Activated CD4-positive, alpha-beta T cell treated with anti-CD3 and anti-CD28 coated beads, Interleukin-2, amount 50 U/mL, for 1 hour (primary cell): Measurements from ENCODE around the gene TSSK2.

ENCODE experiments used
- DNase-seq: peaks from one replicate; pipeline ENCODE4 v3.0.0-alpha.2; 2020

Gene TSSK2

DNA sequence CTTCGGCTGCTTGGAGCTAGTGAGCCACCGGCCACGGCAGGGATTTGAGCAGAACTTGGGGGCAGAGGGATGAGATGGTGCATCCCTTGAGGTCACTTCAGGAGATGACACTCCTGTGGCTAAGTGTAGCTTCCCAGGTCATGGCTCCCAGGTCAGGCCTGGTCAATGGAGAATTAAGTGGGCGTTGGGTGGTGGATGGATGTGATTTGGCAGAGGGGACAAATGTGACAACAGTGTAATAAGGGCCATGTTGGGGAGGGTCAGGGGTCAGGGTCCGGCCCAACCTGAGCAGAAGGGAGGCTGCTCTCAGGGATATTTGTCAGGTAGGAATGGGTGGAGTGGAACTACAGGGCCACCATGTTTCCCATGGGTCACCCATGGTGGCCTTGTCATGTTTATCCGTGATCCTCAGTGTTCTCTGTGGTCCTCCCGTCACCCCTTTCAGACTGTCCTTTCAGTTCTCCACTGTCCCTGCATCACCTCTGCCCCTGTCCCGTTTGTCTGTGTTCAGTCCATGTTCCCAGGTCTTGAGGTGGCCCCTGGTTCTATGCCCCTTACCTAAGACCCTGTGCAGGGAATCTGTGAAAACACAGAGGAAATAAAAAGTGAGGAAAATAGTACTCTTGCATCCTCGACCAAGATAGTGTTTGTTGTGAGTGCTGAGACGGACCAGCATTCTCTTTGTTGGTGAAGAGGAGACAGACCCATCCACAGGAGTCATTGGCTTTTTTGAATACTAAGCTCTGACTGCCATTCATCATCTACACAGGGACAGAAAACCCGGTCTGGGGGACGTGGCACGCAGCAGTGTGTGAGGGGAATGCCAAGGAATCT lies 41.3 kb downstream of the TSSK2 start:
- DNase-seq: no peak

DNA sequence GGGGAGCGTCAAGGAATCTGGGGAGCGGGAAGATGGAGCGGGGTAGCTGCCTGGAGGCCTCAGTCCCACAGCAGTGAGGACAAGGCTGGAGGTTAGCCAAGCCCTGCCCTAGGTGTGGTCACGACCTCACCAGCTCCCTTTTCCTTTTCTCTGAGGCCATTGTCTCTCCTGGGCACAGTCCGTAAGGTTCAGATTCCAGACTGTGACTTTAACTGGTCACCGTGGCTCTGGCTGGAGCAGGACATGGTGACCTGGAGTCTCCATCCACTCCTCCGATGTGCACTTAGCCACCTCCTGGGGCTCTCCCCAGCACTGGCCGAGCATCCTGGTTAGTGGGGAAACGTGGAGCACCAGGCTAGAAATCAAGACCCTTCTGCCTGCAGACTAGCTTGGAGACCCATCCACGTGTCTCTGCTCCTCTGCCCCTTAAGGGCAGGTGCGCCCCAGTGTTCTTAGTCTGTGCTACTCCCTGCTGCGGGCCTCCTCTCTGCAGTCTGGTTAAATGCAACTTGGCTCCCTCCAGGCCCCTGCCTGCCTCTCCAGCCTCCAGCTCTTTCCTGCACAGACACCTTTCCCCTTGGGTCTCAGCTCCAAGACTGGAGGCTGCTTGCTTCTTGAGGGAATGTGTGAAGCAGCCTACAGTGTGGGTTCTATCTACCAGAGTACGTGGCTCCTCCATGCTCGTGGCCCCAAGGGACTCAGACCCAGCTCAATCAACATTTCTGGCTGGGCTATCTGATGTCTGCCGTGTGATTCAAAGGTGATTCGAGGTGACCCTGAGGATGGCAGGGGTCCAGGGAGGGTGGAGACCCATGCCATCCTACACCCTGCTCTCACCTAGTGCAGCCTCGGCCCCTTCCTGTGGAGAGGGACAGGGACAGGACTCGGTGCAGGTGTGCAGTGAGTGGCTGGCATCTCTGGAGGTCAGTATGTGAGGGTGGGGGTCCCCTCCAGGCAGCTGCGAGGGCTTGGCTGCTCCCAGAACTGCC lies 42.2 kb downstream of the TSSK2 start:
- no peak for DNase-seq

DNA sequence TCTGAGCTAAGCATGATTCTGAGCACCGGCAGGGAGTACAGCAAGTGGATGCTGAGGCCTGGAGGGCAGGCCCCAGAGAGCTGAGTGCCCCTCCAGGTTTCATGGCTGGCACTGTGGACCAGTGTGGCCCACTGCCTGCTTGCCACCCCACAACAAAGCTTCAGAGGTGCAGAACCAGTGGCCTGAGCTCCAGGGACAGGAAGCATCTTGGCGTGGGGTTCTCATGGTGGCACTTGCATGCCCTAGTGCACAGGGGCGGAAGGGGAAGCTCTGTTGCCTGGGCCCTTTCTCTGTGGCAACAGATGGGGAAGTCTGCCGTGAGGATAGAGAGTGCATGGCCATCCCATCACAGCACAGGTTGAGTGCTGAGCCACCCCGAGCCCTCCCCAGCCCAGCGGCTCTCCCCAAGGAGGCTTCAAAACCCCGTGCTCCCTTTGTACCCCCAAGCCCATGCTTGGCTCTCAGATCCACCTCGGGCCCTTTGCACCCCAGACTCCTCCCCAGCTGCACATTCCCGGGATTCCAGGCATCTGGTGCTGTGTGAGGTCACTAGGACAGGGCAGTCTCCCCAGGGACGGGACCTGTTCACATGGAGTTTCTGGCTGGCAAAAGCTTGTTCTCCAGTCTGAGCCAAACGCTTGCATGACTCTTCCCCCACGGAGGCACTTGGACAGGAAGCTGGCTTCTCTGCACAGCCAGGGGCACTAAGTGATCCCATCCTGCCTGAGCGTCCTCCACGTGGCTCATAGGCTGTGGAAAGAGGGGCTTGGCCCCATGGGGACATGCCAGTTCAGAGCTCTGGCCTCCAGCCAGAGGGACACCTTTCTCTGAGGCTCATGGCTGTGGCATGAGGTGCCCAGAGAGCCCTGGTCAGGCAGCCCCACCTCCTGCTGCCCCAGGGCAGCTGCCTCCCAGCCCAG lies 43.3 kb downstream of the TSSK2 start:
- DNase-seq: no peak

DNA sequence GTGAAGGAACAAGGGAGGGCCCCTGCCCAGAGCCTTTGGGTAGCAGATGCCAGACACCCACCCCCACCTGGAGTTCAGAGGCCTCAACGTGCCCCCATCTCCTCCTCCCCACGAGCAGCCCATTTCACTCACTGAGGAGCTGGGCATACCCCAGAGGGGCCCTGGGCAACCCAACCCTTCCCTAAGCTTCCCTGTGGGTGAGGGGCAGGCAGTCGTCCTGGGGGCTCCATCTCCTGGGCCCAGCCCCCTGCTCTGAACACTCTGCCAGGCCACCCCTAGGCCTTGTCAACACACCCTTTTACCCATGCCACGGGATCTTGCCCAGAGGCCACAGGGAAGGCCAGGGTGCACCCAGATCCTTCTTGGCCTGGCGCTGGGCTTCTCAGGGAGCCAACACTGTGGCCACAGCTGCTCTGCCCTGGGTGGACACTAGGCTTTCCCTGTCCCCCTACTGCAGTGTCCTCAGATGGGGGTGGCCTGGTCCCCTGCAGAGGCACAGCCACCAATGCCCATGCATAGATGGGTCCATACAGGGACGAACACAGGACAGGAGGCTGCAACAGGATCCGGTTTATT lies 44.0 kb downstream of the TSSK2 start:
- DNase-seq: no peak

DNA sequence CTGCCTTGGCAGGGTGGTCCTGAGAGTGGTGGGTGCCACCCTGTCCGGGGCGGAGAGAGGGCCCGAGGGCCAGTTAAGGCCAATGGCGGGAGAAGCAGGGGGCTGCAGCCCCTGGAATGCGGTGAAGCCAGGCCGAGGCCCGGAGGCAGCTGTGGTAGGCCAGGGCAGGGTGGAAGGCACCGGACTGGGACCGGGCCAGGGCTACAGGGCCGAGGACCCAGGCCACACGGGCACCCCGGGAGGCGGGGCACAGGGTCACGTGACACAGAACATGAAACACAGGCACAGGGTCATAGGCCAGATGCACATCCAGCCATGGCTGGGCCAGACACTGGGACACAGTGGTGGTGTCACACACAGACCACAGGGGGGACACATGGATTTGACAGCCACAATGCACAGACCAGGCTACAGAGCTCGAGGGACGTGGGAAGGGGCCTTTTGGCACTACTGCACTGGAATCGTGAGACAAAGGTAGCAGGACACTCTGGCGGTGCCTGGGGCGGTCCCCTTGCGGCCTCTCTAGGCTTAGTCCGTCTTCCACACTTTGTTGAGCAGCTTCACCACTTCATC lies 44.6 kb downstream of the TSSK2 start:
- no peak for DNase-seq

DNA sequence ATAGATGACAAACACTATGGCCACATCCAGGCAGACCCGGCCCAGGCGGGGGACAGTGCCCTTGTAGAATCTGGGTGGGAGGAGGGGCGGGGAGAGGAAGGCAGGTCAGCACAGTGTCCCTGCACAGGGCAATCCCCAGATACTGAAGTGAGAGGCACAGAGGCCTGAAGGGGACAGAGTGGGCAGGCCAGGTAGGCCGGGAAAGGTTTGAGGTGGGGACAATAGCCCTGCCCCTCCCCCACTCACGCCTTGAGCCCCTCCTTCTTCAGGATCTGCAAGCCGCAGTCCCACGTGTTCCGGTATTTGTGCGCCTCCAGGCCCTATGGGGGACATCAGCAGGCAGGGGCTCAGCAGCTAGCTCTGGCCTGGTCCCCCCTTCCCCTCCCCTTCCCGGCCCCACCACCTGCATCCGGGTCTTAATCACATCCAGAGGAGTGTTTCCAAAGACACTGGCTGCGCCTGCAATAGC lies 45.1 kb downstream of the TSSK2 start:
- DNase-seq: no peak

DNA sequence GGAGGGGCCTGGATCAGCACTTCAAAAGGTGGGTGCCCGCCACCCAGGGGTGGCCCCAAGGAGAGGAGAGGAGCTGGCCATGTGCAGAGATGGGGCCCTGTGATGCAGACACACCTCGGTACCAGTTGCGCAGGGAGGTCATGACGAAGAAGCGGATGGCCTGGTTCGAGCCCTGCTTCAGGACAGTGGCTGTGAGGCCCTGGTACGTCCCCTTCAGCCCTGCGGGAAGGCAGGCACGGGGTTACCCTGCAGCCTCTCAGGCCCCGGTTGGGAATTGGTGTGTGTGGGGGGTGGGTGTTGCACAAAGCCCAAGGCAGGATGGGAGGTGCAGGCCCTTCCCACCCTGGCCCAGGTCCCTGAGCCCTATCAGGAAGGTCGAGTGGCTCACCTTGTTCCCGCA lies 45.6 kb downstream of the TSSK2 start:
- no peak for DNase-seq

DNA sequence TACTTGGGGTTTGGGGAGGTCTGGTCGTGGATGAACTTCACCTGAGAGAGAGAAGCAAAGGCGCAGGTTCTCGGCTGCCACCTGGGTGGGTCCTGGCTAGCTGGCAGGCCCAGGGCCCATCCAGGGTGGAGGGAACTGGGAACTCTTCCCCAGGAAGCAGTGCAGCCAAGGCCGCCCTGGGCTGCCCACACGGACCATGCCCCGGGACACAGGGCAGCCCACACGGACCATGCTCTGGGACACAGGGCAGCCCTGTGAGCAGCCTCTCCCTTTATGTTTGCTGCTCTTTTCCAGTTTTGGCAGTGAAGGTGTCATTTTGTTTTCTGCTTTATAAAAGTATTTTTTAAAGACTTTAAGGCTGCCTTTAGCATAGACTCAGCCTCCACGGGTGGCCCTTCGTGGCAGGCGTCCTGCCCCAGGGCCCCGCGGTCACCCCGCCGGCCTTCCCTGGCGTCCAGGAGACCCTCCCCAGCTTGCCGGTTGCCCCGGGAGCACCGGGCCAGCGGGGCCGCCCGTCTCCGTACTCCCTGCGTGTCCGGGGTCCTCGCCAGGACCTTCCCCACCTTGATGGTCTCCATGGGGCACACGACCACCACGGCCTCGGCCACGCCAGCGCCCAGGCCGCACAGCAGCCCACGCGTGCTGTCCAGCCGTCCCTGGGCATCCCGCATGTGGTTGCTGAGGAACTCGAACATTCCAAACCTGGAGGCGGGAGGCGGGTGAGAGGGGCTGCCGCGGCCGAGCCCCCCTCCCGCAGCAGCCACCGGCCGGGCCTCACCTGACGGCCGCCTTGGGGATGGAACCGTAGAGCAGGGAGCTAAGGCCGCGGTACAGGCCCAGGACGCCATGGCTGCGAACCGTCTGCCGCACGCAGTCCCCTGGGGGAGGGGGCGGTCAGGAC lies 46.3 kb downstream of the TSSK2 start:
- DNase-seq: no peak

DNA sequence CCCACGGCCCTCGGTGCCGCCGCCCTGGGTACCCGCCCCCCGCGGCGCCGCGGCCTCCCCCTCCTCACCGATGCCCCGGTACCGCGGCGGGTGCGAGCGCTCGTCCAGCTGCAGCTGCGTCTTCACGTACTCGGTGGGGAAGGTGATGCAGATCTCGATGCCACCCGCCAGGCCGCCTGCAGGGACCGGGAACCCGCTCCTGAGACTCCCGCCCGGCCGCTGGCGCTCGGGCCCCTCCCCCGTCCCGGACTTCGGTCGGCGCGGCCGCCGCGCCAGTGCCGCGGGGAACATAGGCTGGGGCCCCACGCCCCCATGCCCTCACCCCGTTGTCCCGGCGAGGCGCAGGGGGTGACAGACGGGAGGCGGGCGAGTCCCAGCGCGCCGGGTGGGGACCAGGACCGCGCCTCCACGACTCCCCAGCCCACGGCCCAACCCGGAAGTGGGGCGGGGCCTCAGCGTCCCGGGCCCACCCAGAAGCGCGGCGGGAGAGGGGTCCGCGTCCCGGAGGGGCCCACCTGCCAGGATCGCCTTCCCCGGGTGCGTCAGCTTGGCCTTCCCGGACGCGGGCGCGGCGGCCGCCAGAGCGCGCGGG lies 47.1 kb downstream of the TSSK2 start:
- peak; percentile 36 for DNase-seq

DNA sequence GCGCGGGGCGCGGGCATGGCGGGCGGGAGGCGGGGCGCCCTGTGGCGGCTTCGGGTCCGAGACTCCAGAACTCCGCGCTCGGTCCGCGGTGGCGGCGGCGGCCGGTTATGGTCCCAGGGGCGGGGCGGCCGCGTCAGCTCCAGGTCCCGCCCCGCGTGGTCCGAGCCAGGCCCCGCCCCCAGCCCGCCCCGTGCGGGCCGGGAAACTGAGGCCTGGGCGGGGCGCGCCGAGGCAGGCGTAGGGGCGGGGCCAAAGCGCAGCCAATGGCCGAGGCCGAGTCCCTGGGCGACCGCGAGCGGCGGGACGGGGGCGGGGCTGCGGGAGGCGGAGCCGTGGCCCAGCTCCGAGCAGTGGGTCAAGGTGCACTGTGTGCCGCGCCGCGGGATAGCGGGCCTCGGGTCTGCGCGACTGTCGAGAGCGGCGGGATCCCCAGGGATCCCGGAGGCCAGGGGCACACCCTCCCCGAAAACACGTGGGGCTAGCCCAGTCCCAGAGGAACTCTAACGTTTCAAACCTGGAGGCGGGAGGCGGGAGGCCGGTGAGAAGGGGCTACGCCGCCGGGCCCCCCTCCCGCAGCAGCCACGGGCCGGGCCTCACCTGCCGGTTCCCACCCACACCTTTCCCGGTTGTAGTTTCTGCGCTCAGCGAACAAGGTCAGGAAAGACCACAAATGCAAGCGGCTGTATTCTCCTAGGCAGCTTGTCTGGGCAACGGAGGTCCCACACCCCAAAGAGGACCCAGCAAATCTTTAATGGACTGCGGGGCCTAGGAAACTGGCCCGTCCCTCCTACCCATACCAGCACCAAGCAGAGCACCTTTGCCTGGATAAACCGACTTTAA lies 47.8 kb downstream of the TSSK2 start, which contains the start of gene SLC25A1:
TSS of gene SLC25A1 (minus strand) at position 80 of the 840 bp plus-strand sequence. CDS start at position 17, 63 bp downstream.
- DNase-seq: peak; percentile 64

DNA sequence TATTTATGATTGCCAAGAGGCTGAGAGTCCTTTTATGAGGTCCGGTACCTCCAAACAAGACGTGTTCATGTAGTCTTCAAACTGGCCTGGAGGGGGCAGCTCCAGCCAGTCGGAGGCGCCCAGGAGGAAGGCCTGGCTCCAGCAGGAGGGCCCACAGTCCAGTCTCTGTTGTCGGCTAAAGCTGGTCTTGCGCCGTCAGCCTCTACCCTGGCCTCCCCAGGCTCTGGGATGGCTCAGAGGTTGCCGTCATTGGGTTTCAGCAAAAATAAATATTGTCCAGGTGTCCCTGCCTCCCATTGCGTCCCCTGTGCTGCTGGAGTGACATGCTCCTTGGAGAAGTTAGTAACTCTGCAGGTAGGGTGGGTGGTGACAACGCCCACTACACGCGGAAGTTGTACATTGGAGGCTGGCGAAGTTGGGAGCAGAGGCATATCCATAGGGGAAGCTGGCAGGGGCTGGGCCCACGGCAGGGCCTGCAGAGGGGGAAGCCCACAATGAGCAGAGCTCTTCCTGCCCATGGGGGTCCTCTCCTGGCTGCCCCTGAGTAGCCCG lies 48.5 kb downstream of the TSSK2 start:
- no peak for DNase-seq

DNA sequence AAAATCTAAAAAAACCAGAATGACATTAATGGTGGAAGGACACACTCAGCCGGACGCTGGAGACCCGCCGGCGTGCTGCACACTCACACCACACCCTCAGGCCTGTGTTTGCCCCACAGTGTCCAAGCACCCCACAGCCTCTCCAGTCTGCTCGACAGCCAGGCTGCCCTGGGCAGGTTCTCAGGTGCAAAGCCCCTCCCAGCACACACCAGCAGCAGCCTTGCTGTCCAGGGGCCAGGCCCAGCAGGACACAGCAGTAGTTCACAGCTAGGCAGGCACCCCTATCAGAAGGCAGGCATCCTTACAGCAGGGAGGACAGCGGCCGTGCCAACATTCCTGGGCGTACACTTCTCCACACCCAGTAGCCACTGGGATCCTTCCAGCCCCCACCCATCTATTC lies 49.1 kb downstream of the TSSK2 start:
- DNase-seq: no peak

DNA sequence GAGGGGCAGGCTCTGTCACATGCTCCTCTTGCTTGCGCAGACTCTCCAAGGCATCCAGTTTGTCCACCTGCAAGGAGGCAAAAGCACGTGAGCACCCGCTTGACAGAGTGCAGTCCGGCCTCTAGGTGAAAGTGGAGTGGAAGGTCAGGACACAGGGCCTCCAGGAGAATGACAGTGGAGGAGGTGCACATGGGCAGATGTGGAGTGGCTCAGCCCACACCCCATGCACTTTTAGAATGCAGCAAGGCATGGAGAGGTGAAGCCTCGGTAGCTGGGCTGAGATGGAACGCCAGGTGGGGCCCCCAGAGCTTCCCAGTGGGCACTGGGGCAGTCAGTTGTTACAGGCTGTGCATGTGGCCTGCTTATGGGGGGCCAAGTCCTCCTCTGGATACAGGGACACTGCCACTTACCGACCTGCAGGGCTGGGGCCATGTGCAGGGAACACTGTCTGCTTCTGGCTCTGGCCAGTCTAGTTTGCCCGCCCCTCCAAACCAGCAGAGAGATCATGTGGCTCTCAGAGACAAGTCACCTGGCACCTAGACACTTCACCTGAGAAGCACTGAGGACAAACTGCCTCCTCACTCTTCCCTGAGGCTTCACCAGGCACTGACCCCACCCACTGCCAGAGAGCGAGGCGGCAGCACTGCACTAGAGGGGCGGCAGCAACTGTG lies 49.8 kb downstream of the TSSK2 start:
- no peak for DNase-seq

DNA sequence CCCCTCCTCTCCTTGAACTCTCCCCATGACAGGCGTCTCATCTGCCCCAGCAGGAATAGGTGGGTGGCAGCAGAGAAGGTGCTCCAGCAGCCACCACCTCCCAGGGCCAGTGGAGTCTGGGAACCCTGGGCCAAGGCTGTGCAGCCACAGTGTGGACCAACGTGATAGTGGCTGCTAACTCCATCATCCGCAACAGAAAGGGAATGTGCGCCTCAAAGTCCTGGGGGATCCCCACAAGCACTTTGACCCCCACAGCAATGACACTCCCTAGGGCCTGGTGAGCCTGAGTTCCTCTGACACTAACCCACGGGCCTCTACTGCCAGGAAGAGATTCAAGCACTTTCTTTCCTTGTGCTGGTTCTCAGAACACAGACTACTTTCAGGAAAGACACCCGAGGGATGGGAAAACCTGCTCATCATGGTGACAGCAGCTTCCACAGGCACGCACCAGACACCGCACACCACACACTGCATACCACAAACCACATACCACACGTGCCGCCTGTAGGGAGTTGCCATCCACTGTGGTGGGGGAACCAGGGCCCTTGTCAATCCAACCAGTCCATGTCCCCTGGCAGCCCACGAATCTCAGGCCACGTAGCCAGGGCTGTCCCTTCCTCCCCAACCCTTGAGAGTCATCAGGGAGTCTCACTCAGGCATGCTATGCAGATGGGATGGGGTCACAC lies 50.8 kb downstream of the TSSK2 start:
- no peak for DNase-seq
